Activated T-helper 1 cell treated with anti-CD3 and anti-CD28 coated beads, Interleukin-12 subunit alpha, Interleukin-12 subunit beta, Interleukin-2, Interleukin-4 antibody, amounts not matched to agents 30 ng/mL and 10 ng/mL and 1 ng/mL, durations not matched to agents 14 hours and 24 hours and 36 hours (primary cell): ENCODE results near the gene CYTH3. TPM values are rescaled to one million over a fixed set of nuclear protein-coding genes. Genes with fewer than 3 reads are reported as not detected.
"Not testable (repeated sequence)": the region's sequence is repeated elsewhere in the genome, so short reads cannot be mapped to it uniquely, and the experiment has no call there.

ENCODE experiments used
- DNase-seq: peaks from one replicate; pipeline ENCODE4 v3.0.0; 2021; ENCODE audit warnings: low spot score
- H3K27ac Mint-ChIP-seq: one replicate; pipeline ENCODE4 v1.8.0; 2021; ENCODE audit warnings: mild to moderate bottlenecking, mixed read lengths
- H3K27me3 Mint-ChIP-seq: one replicate; pipeline ENCODE4 v1.8.0; 2022; ENCODE audit warnings: mild to moderate bottlenecking, moderate library complexity, mixed read lengths; ENCODE audit not compliant: insufficient read depth
- H3K36me3 Mint-ChIP-seq: one replicate; pipeline ENCODE4 v1.8.0; 2021; ENCODE audit warnings: low read depth, mixed read lengths
- H3K4me1 Mint-ChIP-seq: one replicate; pipeline ENCODE4 v1.8.0; 2021; ENCODE audit warnings: low read depth, mixed read lengths
- H3K4me3 Mint-ChIP-seq: one replicate; pipeline ENCODE4 v1.8.0; 2021; ENCODE audit warnings: mild to moderate bottlenecking, moderate library complexity, mixed read lengths
- H3K9me3 Mint-ChIP-seq: one replicate; pipeline ENCODE4 v1.8.0; 2021; ENCODE audit warnings: mixed read lengths
- intact Hi-C: fragments of 100-400 bp; cut with micrococcal nuclease; formaldehyde crosslinking; loops from one replicate; pipeline ENCODE4 v1.15.1; 2024
- total RNA-seq: library from RNA; stranded (reverse); gene quantifications from 2 replicates; pipeline ENCODE4 v1.2.3, GENCODE V29; 2022

CYTH3 gene
- total RNA-seq, 1 donor from 2014 or later: 0.65 TPM

DNA sequence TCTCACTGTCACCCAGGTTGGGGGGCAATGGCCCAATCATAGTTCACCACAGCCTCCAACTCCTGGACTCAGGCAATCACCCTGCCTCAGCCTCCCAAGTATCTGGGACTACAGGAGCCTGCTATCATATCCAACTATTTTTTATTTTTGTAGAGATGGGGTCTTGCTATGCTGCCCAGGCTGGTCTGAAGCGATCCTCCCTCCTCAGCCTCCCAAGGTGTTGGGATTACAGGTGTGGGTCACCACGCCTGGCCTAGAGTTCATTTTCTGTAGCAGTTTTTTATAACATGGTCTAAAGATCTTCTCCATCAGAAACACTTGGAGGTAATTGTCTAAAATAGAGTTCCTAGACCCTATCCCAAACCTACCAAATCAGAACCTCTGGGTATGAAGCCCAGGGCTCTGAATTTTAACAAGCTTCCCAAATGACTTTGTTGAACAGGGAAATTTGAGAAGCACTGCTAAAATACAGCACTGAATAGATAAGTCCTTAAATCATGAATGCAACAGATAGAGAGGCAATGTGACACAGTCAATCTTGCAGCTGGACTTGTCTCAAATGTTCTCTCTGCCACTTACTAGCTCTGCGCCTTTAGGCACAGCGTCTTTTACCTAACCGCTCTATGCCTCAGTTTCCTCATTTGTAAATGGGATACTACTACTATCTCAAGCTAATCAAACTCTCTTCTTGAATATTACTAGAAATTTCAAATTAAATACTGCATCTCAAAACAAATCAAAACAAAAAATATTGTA lies 63.7 kb downstream of the CYTH3 start:
- DNase-seq: no peak
- no peaks in the 10 kb centered on the region for H3K9me3 Mint-ChIP-seq
- no peaks in the 10 kb centered on the region for H3K36me3 Mint-ChIP-seq
- H3K27me3 Mint-ChIP-seq: peaks cover 22% of the 10 kb centered on the region
- intact Hi-C loops: no loop called here
- H3K4me1 Mint-ChIP-seq: no peaks in the 10 kb centered on the region
- H3K27ac Mint-ChIP-seq: no peak overlapping the region
- H3K4me3 Mint-ChIP-seq: no peak overlapping the region

DNA sequence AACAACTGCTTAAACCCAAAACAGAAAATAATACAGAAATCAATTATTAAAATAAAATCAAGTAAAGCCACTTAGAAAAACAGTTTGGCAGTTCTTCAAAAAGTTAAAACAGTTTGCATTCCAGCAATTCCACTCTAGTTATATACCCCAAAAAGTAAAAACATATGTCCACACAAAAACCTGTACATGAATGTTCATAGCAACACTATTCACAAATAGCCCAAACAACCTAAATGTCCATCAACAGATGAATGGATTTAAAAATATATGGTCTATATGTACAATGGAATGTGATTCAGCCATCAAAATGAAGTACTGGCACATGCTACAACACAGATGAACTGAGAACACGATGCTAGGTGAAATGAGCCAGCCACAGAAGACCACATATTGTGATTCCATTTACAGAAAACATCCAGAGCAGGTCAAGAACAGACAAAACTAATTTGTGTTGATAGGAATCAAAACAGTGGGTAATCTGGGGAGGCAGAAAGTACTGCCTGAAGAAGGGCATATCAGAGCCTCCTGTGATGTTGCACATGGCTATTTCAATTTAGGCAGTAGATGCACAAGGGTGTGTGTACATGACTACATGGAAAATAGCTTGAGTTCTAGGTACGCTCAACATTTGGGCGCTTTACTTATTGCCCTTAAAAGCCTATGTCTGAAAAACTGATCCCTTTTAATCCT lies 66.3 kb downstream of the CYTH3 start:
- no peak overlapping the region for H3K4me3 Mint-ChIP-seq
- H3K9me3 Mint-ChIP-seq: no peaks in the 10 kb centered on the region
- H3K27ac Mint-ChIP-seq: no peak overlapping the region
- intact Hi-C loops: no loop called here
- H3K4me1 Mint-ChIP-seq: no peaks in the 10 kb centered on the region
- peaks cover 17% of the 10 kb centered on the region for H3K27me3 Mint-ChIP-seq
- no peak for DNase-seq
- H3K36me3 Mint-ChIP-seq: no peaks in the 10 kb centered on the region

GRCh38 chr7:6203381-6203780 lies 69.0 kb downstream of the CYTH3 start:
- Mint-ChIP-seq H3K27me3 (peaks cover 16% of the 10 kb centered on the region), H3K27ac (no peak overlapping the region), H3K4me1 (no peaks in the 10 kb centered on the region), H3K4me3 (no peak overlapping the region), H3K9me3 (no peaks in the 10 kb centered on the region), H3K36me3 (no peaks in the 10 kb centered on the region)
- no peak for DNase-seq
- intact Hi-C loops: no loop called here

- DNase-seq: no peak
- no peaks in the 10 kb centered on the region for H3K4me1 Mint-ChIP-seq
- no peaks in the 10 kb centered on the region for H3K9me3 Mint-ChIP-seq
- intact Hi-C loops: no loop called here
- no peak overlapping the region for H3K4me3 Mint-ChIP-seq
- no peaks in the 10 kb centered on the region for H3K36me3 Mint-ChIP-seq
- peaks cover 11% of the 10 kb centered on the region for H3K27me3 Mint-ChIP-seq
- no peak overlapping the region for H3K27ac Mint-ChIP-seq
Measured at GRCh38 chr7:6202117-6202516, 70.3 kb downstream of the CYTH3 start.

GRCh38 chr7:6200971-6201370 lies 71.5 kb downstream of the CYTH3 start:
- DNase-seq: no peak
- Mint-ChIP-seq H3K27ac (no peak overlapping the region), H3K4me1 (no peaks in the 10 kb centered on the region), H3K9me3 (no peaks in the 10 kb centered on the region), H3K27me3 (peaks cover 10% of the 10 kb centered on the region), H3K36me3 (no peaks in the 10 kb centered on the region), H3K4me3 (no peak overlapping the region)
- intact Hi-C loops: no loop called here

- Mint-ChIP-seq H3K4me1 (no peaks in the 10 kb centered on the region), H3K9me3 (no peaks in the 10 kb centered on the region), H3K36me3 (no peaks in the 10 kb centered on the region), H3K4me3 (no peak overlapping the region), H3K27me3 (peaks cover 10% of the 10 kb centered on the region), H3K27ac (no peak overlapping the region)
- intact Hi-C loops: no loop called here
- DNase-seq: no peak
Measured at GRCh38 chr7:6198689-6199595, 73.5 kb downstream of the CYTH3 start.

DNA sequence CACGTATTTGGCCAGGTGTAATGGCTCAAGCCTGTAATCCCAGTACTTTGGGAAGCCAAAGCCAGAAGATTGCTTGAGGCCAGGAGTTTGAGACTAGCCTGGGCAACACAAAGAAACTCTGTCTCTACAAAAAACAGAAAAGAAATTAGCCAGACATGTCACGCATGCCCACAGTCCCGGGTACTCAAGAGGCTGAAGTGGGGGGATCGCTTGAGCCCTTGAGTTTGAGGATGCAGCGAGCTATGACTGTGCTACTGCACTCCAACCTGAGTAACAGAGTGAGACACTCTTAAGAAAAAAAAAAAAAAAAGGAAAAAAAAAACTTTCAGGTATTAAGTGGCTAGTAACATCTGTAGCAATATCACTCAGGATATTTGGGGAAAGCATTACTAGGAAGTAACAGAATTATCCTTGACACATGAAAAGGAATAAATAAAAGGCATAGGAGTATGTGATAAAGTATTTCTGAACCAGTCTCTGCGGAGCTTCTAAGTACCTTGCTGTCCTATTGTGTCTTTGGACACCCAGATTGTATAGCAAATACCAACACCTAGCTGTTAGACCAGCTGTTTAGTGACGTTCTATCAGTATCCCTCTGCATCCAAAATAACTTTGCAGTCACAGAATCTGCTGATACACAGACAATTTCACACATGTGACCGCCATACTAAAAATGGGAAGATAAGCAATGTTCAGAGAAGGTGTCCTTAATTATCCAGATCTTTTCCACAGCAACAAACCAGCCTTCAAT lies 74.4 kb downstream of the CYTH3 start:
- no peaks in the 10 kb centered on the region for H3K9me3 Mint-ChIP-seq
- no peak overlapping the region for H3K4me3 Mint-ChIP-seq
- H3K36me3 Mint-ChIP-seq: no peaks in the 10 kb centered on the region
- peaks cover 10% of the 10 kb centered on the region for H3K27me3 Mint-ChIP-seq
- no peak overlapping the region for H3K27ac Mint-ChIP-seq
- intact Hi-C loops: no loop called here
- H3K4me1 Mint-ChIP-seq: no peaks in the 10 kb centered on the region
- no peak for DNase-seq

DNA sequence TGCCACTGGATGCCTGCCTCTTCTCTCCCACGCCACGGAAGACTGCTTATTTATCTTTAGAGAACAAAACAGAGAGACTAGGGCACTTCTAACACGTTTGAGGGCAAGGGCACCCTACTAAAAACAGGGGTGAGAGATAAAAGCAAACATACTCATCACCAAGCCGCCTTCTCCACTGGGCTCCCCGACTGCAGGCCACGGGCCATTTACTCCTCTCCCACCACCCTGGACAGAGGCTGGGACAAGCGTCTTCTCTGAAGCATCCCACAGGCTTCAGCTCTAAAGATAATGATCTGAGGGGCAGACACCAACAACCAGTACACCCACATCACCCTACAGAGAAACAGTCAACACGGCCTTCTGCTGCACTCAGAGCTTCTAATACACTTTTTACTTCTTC lies 78.7 kb downstream of the CYTH3 start:
- Mint-ChIP-seq H3K27ac (no peak overlapping the region), H3K9me3 (no peaks in the 10 kb centered on the region)
- intact Hi-C loops: no loop called here

GRCh38 chr7:6190563-6190962 lies 81.9 kb downstream of the CYTH3 start:
- H3K4me3 Mint-ChIP-seq, H3K9me3 Mint-ChIP-seq, intact Hi-C loops, H3K27ac Mint-ChIP-seq, H3K36me3 Mint-ChIP-seq, H3K27me3 Mint-ChIP-seq, H3K4me1 Mint-ChIP-seq, DNase-seq: not testable (repeated sequence)

More for the DNA sequence above, 78.7 kb downstream of the CYTH3 start:
- Mint-ChIP-seq H3K36me3 (no peaks in the 10 kb centered on the region), H3K27me3 (no peaks in the 10 kb centered on the region), H3K4me3 (no peak overlapping the region), H3K4me1 (no peaks in the 10 kb centered on the region)
- DNase-seq: no peak

GRCh38 chr7:6188389-6188788 lies 84.0 kb downstream of the CYTH3 start:
- Mint-ChIP-seq H3K4me1 (no peaks in the 10 kb centered on the region), H3K9me3 (no peaks in the 10 kb centered on the region), H3K27me3 (no peaks in the 10 kb centered on the region), H3K36me3 (no peaks in the 10 kb centered on the region), H3K27ac (no peak overlapping the region), H3K4me3 (no peak overlapping the region)
- DNase-seq: no peak
- intact Hi-C loops: no loop called here

DNA sequence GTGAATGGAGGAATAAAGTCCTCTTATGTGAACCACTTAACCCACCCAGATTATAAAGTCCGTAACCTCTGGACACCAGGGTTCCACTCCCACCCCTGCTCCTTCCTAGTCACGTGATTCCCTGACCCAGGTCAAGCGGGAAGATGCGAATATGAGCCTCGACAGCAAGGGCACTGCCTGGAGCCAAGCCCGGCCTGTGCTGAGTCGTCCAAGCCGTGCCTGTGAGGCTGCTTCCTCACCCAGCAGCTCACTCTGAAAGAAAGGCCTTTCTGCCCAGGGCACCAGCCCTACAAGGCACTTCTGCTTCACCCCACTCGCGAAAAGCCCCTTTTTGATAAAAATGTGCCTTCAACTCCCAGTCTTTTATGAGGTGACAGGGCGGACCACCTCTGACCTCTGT lies 85.8 kb downstream of the CYTH3 start:
- Mint-ChIP-seq H3K9me3 (no peaks in the 10 kb centered on the region), H3K36me3 (no peaks in the 10 kb centered on the region), H3K4me3 (no peak overlapping the region), H3K4me1 (no peaks in the 10 kb centered on the region), H3K27ac (no peak overlapping the region), H3K27me3 (peaks cover 7% of the 10 kb centered on the region)
- intact Hi-C loops: no loop called here
- no peak for DNase-seq

DNA sequence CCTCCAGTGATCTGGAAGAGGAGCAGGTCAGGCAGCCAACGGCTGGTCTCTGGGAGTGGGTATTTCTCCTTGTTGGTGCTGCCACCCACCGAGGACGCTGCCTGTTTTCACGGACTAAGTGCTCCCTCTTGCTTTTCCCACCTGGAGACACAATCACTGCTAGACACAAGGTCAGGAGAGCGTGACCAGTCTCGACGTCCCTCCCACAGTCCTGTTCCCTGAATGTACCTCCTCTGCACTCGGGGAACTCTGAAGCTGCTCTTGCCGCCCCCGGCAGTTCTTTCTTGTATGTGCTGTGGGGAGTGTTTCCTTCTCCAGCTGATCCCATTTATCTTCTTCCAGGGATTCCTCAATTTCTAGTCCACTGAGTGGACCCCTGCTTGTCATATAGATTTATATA lies 89.4 kb downstream of the CYTH3 start:
- DNase-seq: no peak
- Mint-ChIP-seq H3K36me3 (no peaks in the 10 kb centered on the region), H3K9me3 (no peaks in the 10 kb centered on the region), H3K4me3 (no peak overlapping the region), H3K4me1 (no peaks in the 10 kb centered on the region), H3K27me3 (peaks cover 7% of the 10 kb centered on the region), H3K27ac (no peak overlapping the region)
- intact Hi-C loops: no loop called here
